ENCODE results near the gene LAMA5. TPM values are rescaled to one million over a fixed set of nuclear protein-coding genes. Genes with fewer than 3 reads are reported as not detected.

LAMA5 gene
- total and polyA plus RNA-seq, 2 of the 8 experiments (the other 6 are each of a cell fraction or from before 2014, with no cell fraction given) = 34.4 to 225 TPM

- H4K91ac ChIP-seq (replicated peaks; ENCODE audit: insufficient read length, low read length) = no peak overlapping the region
- H2BK20ac ChIP-seq (ENCODE audit: low read length) = no peak overlapping the region
- no peak overlapping the region for H3K18ac ChIP-seq (ENCODE audit: extremely low read depth, low read length)
- no peak overlapping the region for H3K4ac ChIP-seq (replicated peaks; ENCODE audit: insufficient read length, low read depth, low read length)
- H3K23ac ChIP-seq (ENCODE audit: insufficient read length) = no peak overlapping the region
- no peak overlapping the region for H2AFZ ChIP-seq (ENCODE audit: low read length)
- FAIRE-seq (no peak), DNase-seq (ENCODE audit: low read depth in 1 of 2, low spot score in 2 of 2) (no peak)
- H2BK120ac ChIP-seq (replicated peaks; ENCODE audit: low read depth, low read length) = no peak overlapping the region
- POLR2A ChIA-PET (ENCODE audit: partially characterized antibody) = interaction anchor here (1.4 kb wide), 1 partner anchor 68 kb away, joined by 3 read pairs; no protein-coding TSS in a partner anchor
- no peaks in the 10 kb centered on the region for H3K27me3 ChIP-seq (replicated peaks in 1 of 4; ENCODE audit: control insufficient read depth in 3 of 4, extremely low read depth in 1 of 4, insufficient read depth in 3 of 4, low read length in 3 of 4)
- no peak overlapping the region for H3K4me2 ChIP-seq (ENCODE audit: insufficient read depth in 1 of 2, low read depth in 2 of 2, low read length in 2 of 2)
- H3K79me1 ChIP-seq (ENCODE audit: low read depth, low read length) = peaks cover 6% of the 10 kb centered on the region
- H2BK5ac ChIP-seq (ENCODE audit: low read depth, low read length) = no peak overlapping the region
- no peak overlapping the region for H4K5ac ChIP-seq (ENCODE audit: insufficient read length, low read depth, low read length)
- H3K9me3 ChIP-seq (ENCODE audit: insufficient read depth in 2 of 2, low read depth in 1 of 2, low read length in 1 of 2) = peaks cover 0 to 2% of the 10 kb centered on the region in 2 experiments; a peak in 2 of 4 replicates
- H3K27ac ChIP-seq (ENCODE audit: low read depth, low read length) = no peak overlapping the region
- no peak overlapping the region for H3K56ac ChIP-seq (replicated peaks; ENCODE audit: insufficient read length, low read depth, low read length)
- TF ChIP-seq SP1 (IDR thresholded peaks at IDR 0.05; ENCODE audit: low read depth, low read length) (peak; percentile 38; the same call in 1 of the 2 replicates), RXRA (IDR thresholded peaks at IDR 0.05; ENCODE audit: insufficient read depth, low read depth, low read length) (no peak)
- H3K4me1 ChIP-seq (replicated peaks in 1 of 4; ENCODE audit: control insufficient read depth in 3 of 4, insufficient read depth in 4 of 4, low read length in 3 of 4) = no peaks in the 10 kb centered on the region
- H2AK5ac ChIP-seq (ENCODE audit: low read depth, low read length) = no peak overlapping the region
- no peak overlapping the region for H2BK12ac ChIP-seq (ENCODE audit: low read depth, low read length)
- CTCF ChIA-PET (ENCODE audit: partially characterized antibody) = interaction anchor here (1.5 kb wide), 1 partner anchor 17 kb away, joined by 4 read pairs; no protein-coding TSS in a partner anchor
- no peak overlapping the region for H3K14ac ChIP-seq (ENCODE audit: insufficient read length)
- peaks cover 0 to 4% of the 10 kb centered on the region in 2 experiments for H4K20me1 ChIP-seq (replicated peaks in 1 of 2; ENCODE audit: control insufficient read depth in 1 of 2, insufficient read depth in 2 of 2, low read length in 2 of 2)
- WGBS, 2 experiments (ENCODE audit: extremely low coverage in 1 of 2, insufficient coverage in 1 of 2, insufficient read length in 1 of 2, insufficient replicate concordance in 2 of 2, low coverage in 1 of 2, low lambda C conversion rate in 2 of 2, missing lambda C conversion rate in 1 of 2) = 89% methylated on average over 10 of the region's 10 CpGs; no CpG with 5 or more reads in 1 of the 2 experiments
- no peak overlapping the region; a peak in 1 of 7 replicates for H3K9ac ChIP-seq (replicated peaks in 1 of 4; ENCODE audit: extremely low read depth in 1 of 4, low read depth in 3 of 4, low read length in 3 of 4)
- no peak overlapping the region for H4K8ac ChIP-seq (ENCODE audit: extremely low read depth, insufficient read depth, low read length)
- no peak overlapping the region for H3K4me3 ChIP-seq (ENCODE audit: extremely low read depth in 1 of 4, insufficient read depth in 2 of 4, low read depth in 3 of 4, low read length in 4 of 4)
- H3K36me3 ChIP-seq (ENCODE audit: control insufficient read depth in 2 of 4, insufficient read depth in 4 of 4, low read length in 3 of 4) = peaks cover 2 to 24% (median 15%) of the 10 kb centered on the region in 4 experiments; a peak in 6 of 8 replicates
- H2BK15ac ChIP-seq (ENCODE audit: low read length) = no peak overlapping the region
- no peaks in the 10 kb centered on the region for H3K23me2 ChIP-seq (ENCODE audit: low read depth, low read length)
- H3K79me2 ChIP-seq (ENCODE audit: control insufficient read depth in 1 of 2, insufficient read depth in 2 of 2, low read length in 2 of 2) = no peaks in the 10 kb centered on the region
Measured at GRCh38 chr20:62266340-62266739, 100.8 kb downstream of the LAMA5 start.

Measured in H1 (cell line).